Vein endothelial cell (primary cell): ENCODE results near the gene ARHGEF40. TPM values are rescaled to one million over a fixed set of nuclear protein-coding genes. Genes with fewer than 3 reads are reported as not detected.

Source experiments
- small RNA-seq: library from RNA; depleted of rRNA; stranded (forward); fragments of <200 nt; gene quantifications from one replicate; pipeline ENCODE3, GENCODE V24; 2012
- total RNA-seq: library from RNA; depleted of rRNA; stranded (reverse); fragments of >200 nt; gene quantifications from 2 replicates; pipeline ENCODE4 v1.2.3, GENCODE V29; 2012

Gene ARHGEF40
- 2.9 and 4.6 TPM in 2 replicates for total RNA-seq

GRCh38 chr14:21070083-21070609 lies at the start of gene ARHGEF40:
Gene ARHGEF40 (plus strand): TSS chr14:21070304. CDS start chr14:21070397, 93 bp downstream.

GRCh38 chr14:21024585-21025370 lies 45.3 kb upstream of the ARHGEF40 start, which contains the start of gene NDRG2:
Gene NDRG2 (minus strand): TSS chr14:21025061. CDS start chr14:21023315, 1,746 bp downstream.

GRCh38 chr14:21029917-21030316 lies 40.2 kb upstream of the ARHGEF40 start, which contains the start of gene TPPP2:
Gene TPPP2 (plus strand): TSS chr14:21030217. CDS start chr14:21030582, 365 bp downstream.

DNA sequence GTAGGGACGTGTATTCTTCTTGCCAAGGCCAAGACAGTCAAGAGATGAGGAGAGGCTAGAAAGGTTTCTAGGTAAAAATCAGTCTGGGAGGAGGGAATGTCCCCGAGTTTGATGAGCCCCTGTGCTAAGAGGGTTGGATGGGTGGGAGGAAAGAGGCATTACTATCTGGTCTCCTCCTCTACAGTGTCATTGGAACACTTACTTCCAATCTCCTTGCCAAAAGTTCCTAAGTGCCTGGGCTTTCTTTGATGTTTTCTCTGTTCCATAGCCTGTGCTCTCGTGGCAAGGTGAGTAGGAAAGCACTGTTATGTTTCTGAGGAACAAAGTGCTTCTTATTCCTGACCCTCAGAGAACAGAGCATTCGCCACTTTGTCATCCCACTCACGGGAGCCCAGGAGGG lies 35.4 kb upstream of the ARHGEF40 start, which contains the start of gene RNASE13:
Gene RNASE13, minus strand, starts transcription at position 101 of the 400 bp plus-strand sequence. CDS start 519 bp downstream, outside the sequence.

DNA sequence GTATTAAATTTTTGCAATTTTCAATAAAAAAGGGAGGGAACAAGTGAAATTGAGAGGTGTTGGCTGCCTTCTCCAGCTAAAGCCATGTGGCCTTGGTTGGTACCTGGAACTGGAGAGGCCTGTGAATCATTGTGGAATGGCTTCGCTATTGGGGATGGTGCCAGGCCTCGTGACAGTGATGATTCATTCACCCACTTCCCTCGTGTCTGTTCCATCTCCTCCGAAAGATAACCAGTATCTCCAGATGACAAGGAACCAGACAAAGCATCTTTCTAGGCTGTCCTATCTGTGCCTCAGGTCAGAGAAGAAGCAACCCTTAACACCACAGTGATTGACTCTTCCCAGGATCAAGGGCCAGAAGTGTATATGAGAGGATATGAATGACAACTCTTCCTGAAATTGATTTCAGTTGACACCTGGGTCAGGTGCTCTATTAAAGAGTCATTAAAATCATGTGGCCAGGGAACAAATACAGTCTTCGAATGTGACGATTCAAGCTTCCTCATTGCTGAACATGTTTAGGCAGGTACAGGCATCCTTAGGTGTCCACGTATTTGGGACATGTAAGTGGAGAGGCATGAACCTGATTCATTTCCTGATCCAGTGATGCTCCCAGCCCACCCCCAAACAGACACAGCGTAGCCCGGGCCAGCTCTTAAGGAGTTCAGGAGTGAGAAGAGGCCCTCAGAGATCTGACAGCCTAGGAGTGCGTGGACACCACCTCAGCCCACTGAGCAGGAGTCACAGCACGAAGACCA lies 28.2 kb upstream of the ARHGEF40 start, which contains the start of gene RNASE7:
Gene RNASE7, plus strand, starts transcription at position 687 of the 758 bp plus-strand sequence. CDS start 631 bp downstream, outside the sequence.

GRCh38 chr14:21057803-21058675 lies 12.1 kb upstream of the ARHGEF40 start, which contains the start of gene RNASE8:
Gene RNASE8 (plus strand): TSS chr14:21057822. CDS start chr14:21057893, 71 bp downstream.

GRCh38 chr14:21098076-21098891 lies 28.2 kb downstream of the ARHGEF40 start, which contains the start of gene ZNF219:
Gene ZNF219 (minus strand): TSS chr14:21098655. CDS start chr14:21093591, 5,064 bp downstream.

DNA sequence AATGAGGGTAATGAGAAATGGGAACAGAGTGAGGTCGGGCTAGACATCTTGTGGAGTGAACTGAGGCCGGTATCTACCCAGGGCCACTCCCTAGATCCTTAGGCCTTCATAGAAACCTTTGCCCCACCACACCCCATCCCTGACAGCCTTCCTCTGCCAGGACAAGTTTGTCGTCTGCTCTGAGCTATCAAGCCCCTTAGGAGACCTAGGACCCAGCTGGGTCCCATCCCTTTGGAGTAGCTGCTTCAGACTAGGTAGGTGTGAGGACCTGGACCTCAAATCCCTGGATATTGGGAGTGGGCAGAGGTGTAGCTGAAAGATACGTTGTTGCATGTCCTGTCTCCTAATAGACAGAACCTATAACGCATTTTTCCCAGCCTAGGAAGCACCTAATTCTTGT lies 30.8 kb downstream of the ARHGEF40 start, which contains the start of gene TMEM253:
Gene TMEM253, plus strand, starts transcription at position 136 of the 400 bp plus-strand sequence. CDS start 278 bp downstream, outside the sequence.

Small RNAs within 50 kb of the gene (small RNA-seq; reads per million reads assigned to genes)
- gene RNU6-252P = not detected

Other genes with a start within 250 kb of the ARHGEF40 start
- gene RNASE3, start 178.9 kb upstream of the ARHGEF40 start, total RNA-seq = not detected in 2 replicates
- gene RNASE2, start 114.8 kb upstream of the ARHGEF40 start, total RNA-seq = not detected in 2 replicates
- 38.2 and 48.1 TPM in 2 replicates for gene METTL17, start 80.3 kb upstream of the ARHGEF40 start, total RNA-seq
- gene SLC39A2, start 71.0 kb upstream of the ARHGEF40 start, total RNA-seq = not detected in 2 replicates
- gene NDRG2, start 45.2 kb upstream of the ARHGEF40 start, total RNA-seq = 0.29 TPM in 1 of 2 replicates, not detected in the other
- gene TPPP2, start 40.1 kb upstream of the ARHGEF40 start, total RNA-seq = not detected in 2 replicates
- not detected in 2 replicates for gene RNASE13, start 35.5 kb upstream of the ARHGEF40 start, total RNA-seq
- not detected in 2 replicates for gene RNASE7, start 27.9 kb upstream of the ARHGEF40 start, total RNA-seq
- not detected in 2 replicates for gene RNASE8, start 12.5 kb upstream of the ARHGEF40 start, total RNA-seq
- 8.1 and 10.8 TPM in 2 replicates for gene ZNF219, start 28.4 kb downstream of the ARHGEF40 start, total RNA-seq
- gene TMEM253, start 30.8 kb downstream of the ARHGEF40 start, total RNA-seq = not detected in 2 replicates
- not detected in 2 replicates for gene OR5AU1, start 85.8 kb downstream of the ARHGEF40 start, total RNA-seq
- 625 and 850 TPM in 2 replicates for gene HNRNPC, start 199.1 kb downstream of the ARHGEF40 start, total RNA-seq
- gene RPGRIP1, start 209.8 kb downstream of the ARHGEF40 start, total RNA-seq = not detected in 2 replicates